Coronary artery (tissue), 2 donors: ENCODE data around the gene TLE7.

Source experiments
- DNase-seq: peaks from one replicate; pipeline ENCODE4 v3.0.0-alpha.2; 2017; ENCODE audit warnings: low spot score
- H3K27ac ChIP-seq, 2 donors: fragments of 200-600 bp; sonication (generic); one replicate each; pipeline ENCODE4 v1.5.1; 2016 to 2019
- H3K4me3 ChIP-seq: fragments of 200-600 bp; sonication (generic); 2 replicates; pipeline ENCODE4 v1.5.1; 2016; ENCODE audit warnings: mild to moderate bottlenecking, moderate library complexity
- CTCF ChIP-seq: fragments of 200-600 bp; sonication (generic); IDR thresholded peaks from one replicate; pipeline ENCODE4 v1.5.1; 2019; ENCODE audit warnings: antibody characterized with exemption

The TLE7 gene

GRCh38 chr16:71399801-71400563, 41.9 kb downstream of the TLE7 start:
- no peak overlapping the region for H3K27ac ChIP-seq
- no peak for DNase-seq
- no peak for TF ChIP-seq CTCF
- no peak overlapping the region for H3K4me3 ChIP-seq

GRCh38 chr16:71396594-71396993, 45.3 kb downstream of the TLE7 start:
- Histone ChIP-seq H3K27ac (no peak overlapping the region), H3K4me3 (no peak overlapping the region)
- no peak for TF ChIP-seq CTCF
- no peak for DNase-seq

GRCh38 chr16:71389330-71389729, 52.5 kb downstream of the TLE7 start:
- no peak overlapping the region for H3K27ac ChIP-seq
- H3K4me3 ChIP-seq, result no peak overlapping the region
- TF ChIP-seq CTCF, result no peak

GRCh38 chr16:71387045-71387871, 54.6 kb downstream of the TLE7 start:
- H3K27ac ChIP-seq, result no peak overlapping the region
- no peak for DNase-seq
- TF ChIP-seq CTCF, result no peak
- no peak overlapping the region for H3K4me3 ChIP-seq

More at GRCh38 chr16:71389330-71389729, 52.5 kb downstream of the TLE7 start:
- no peak for DNase-seq

- TF ChIP-seq CTCF, result no peak
- H3K27ac ChIP-seq, result no peak overlapping the region
- no peak for DNase-seq
- H3K4me3 ChIP-seq, result no peak overlapping the region
These were observed 57.7 kb downstream of the TLE7 start for GRCh38 chr16:71384073-71384724.

- DNase-seq, result no peak
- no peak for TF ChIP-seq CTCF
- Histone ChIP-seq H3K4me3 (no peak overlapping the region), H3K27ac (no peak overlapping the region)
These were observed 58.6 kb downstream of the TLE7 start for GRCh38 chr16:71383054-71383773.
